Astrocyte (in vitro differentiated cells and primary cell): ENCODE measurements around the gene NDOR1. TPM values are rescaled to one million over a fixed set of nuclear protein-coding genes. Genes with fewer than 3 reads are reported as not detected.

Source experiments
- DNase-seq: peaks from one replicate; pipeline ENCODE4 v3.0.0-alpha.2; 2010; ENCODE audit warnings: low read depth
- FAIRE-seq: peaks from 2 replicates; lab custom pipeline; 2011; peaks lifted over from hg19 to GRCh38; lab: Jason Lieb, UNC
- H2AFZ ChIP-seq: 2 replicates; pipeline ENCODE4 v1.6.0; 2012; ENCODE audit warnings: low read depth, low read length, inconsistent platforms
- H3K27ac ChIP-seq: 2 replicates; pipeline ENCODE4 v1.5.1; 2011; ENCODE audit warnings: low read depth, low read length, inconsistent platforms
- H3K27me3 ChIP-seq: 2 replicates; pipeline ENCODE4 v1.6.0; 2011; ENCODE audit warnings: low read length, inconsistent platforms; ENCODE audit not compliant: insufficient read depth
- H3K36me3 ChIP-seq: 2 replicates; pipeline ENCODE4 v1.5.1; 2011; ENCODE audit warnings: low read length, inconsistent platforms; ENCODE audit not compliant: insufficient read depth
- H3K4me1 ChIP-seq: 2 replicates; pipeline ENCODE4 v1.5.1; 2011; ENCODE audit warnings: low read length, inconsistent platforms; ENCODE audit not compliant: insufficient read depth
- H3K4me2 ChIP-seq: 2 replicates; pipeline ENCODE4 v1.6.0; 2012; ENCODE audit warnings: low read length, inconsistent platforms
- H3K4me3 ChIP-seq: 2 replicates; pipeline ENCODE4 v1.5.1; 2011; ENCODE audit warnings: low read depth, mild to moderate bottlenecking, low read length, inconsistent platforms; ENCODE audit not compliant: insufficient read depth
- H3K79me2 ChIP-seq: 2 replicates; pipeline ENCODE4 v1.6.0; 2012; ENCODE audit warnings: mild to moderate bottlenecking, low read length, inconsistent platforms; ENCODE audit not compliant: insufficient read depth
- H3K9ac ChIP-seq: 2 replicates; pipeline ENCODE4 v1.6.0; 2012; ENCODE audit warnings: mild to moderate bottlenecking, low read length, inconsistent platforms
- H3K9me3 ChIP-seq: 2 replicates; pipeline ENCODE4 v1.5.1; 2012; ENCODE audit warnings: low read depth, mild to moderate bottlenecking, low read length, inconsistent platforms; ENCODE audit not compliant: insufficient read depth
- H4K20me1 ChIP-seq: 2 replicates; pipeline ENCODE4 v1.6.0; 2012; ENCODE audit warnings: low read length, inconsistent platforms; ENCODE audit not compliant: insufficient read depth
- H3K27ac Mint-ChIP-seq: one replicate; pipeline ENCODE4 v1.8.0; 2021; ENCODE audit warnings: mild to moderate bottlenecking, mixed read lengths; ENCODE audit not compliant: unreplicated experiment
- H3K27me3 Mint-ChIP-seq: one replicate; pipeline ENCODE4 v1.8.0; 2021; ENCODE audit warnings: low read depth, mixed read lengths; ENCODE audit not compliant: unreplicated experiment
- H3K36me3 Mint-ChIP-seq: one replicate; pipeline ENCODE4 v1.8.0; 2021; ENCODE audit warnings: low read depth, mixed read lengths; ENCODE audit not compliant: unreplicated experiment
- H3K4me1 Mint-ChIP-seq: one replicate; pipeline ENCODE4 v1.8.0; 2021; ENCODE audit warnings: low read depth, mixed read lengths; ENCODE audit not compliant: unreplicated experiment
- H3K4me3 Mint-ChIP-seq: one replicate; pipeline ENCODE4 v1.8.0; 2021; ENCODE audit warnings: mild to moderate bottlenecking, moderate library complexity, mixed read lengths; ENCODE audit not compliant: unreplicated experiment
- H3K9me3 Mint-ChIP-seq: one replicate; pipeline ENCODE4 v1.8.0; 2021; ENCODE audit warnings: mild to moderate bottlenecking, mixed read lengths; ENCODE audit not compliant: unreplicated experiment
- EZH2 ChIP-seq: IDR thresholded peaks from 2 replicates; pipeline ENCODE4 v1.6.1; 2012; ENCODE audit warnings: mild to moderate bottlenecking, low read length, inconsistent platforms; ENCODE audit not compliant: insufficient read depth
- total RNA-seq: library from RNA; stranded (reverse); gene quantifications from 2 replicates; pipeline ENCODE4 v1.2.1, GENCODE V29; 2021
- TF ChIP-seq, protein P1 (sequence below): IDR thresholded peaks from 2 replicates; pipeline ENCODE4 v1.5.1; 2011; ENCODE audit warnings: low read depth, mild to moderate bottlenecking, inconsistent platforms, low read length, moderate library complexity; ENCODE audit not compliant: insufficient read depth

The NDOR1 gene
- total RNA-seq, 1 donor from 2014 or later = 14.5 TPM

DNA sequence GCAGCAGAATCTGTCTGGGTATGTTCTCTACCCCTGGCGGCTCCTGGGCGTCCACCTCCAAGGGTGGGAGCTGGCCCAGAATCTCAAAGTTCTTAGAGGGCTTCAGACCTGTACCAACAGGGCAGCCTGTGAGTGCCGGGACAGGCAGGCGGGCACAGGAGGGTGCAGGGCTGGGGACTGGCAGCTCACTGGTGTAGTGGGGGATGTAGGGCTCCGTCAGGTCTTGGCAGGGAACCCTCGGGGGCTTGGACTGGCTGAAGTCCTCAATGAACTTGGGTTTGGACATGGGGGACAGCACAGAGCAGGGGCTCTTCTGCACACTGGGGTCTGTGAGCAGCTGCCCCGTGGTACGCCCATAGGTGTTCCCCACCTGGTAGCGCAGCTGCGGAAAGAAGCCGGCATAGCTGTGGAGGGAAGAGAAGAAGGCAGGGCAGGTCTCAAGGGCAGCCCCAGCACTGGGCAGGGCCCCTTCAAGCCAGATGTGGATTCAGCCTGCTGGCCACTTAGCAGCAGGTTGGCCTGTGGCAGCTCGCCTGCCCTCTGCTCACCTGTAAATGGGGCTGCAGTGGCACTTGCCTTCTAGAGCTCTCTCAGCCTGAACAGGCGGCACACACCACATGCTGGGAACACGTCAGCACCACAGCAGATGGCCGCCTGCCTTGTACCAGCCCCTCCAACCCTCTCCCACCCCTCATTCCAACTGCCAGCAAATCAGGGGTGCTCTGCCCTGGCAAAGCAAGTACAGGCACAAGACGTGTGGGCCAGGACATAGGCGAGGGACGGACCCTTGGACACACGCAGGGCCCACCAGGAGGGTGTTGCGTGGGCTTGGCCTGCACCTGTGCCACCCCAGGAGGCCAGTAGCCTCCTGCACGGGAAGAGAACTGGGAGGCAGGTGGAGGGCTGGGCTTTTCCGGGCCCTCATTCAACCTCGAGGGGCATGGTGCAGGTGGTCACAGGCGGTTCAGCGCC, 40.2 kb downstream of the NDOR1 start:
- FAIRE-seq (no peak), DNase-seq (no peak)
- Mint-ChIP-seq H3K4me1 (peaks cover 18% of the 10 kb centered on the region), H3K9me3 (no peaks in the 10 kb centered on the region), H3K4me3 (peak overlapping the region; percentile 40), H3K36me3 (peaks cover 8% of the 10 kb centered on the region), H3K27ac (no peak overlapping the region), H3K27me3 (peaks cover 4% of the 10 kb centered on the region)
- Histone ChIP-seq H3K27me3 (no peaks in the 10 kb centered on the region), H3K36me3 (peaks cover 9% of the 10 kb centered on the region), H3K9me3 (no peaks in the 10 kb centered on the region), H3K9ac (no peak overlapping the region), H4K20me1 (peaks cover 37% of the 10 kb centered on the region), H3K4me2 (no peak overlapping the region), H3K27ac (no peak overlapping the region), H3K79me2 (peaks cover 32% of the 10 kb centered on the region), H3K4me3 (no peak overlapping the region), H3K4me1 (peaks cover 18% of the 10 kb centered on the region), H2AFZ (no peak overlapping the region)
- TF ChIP-seq, protein P1, sequence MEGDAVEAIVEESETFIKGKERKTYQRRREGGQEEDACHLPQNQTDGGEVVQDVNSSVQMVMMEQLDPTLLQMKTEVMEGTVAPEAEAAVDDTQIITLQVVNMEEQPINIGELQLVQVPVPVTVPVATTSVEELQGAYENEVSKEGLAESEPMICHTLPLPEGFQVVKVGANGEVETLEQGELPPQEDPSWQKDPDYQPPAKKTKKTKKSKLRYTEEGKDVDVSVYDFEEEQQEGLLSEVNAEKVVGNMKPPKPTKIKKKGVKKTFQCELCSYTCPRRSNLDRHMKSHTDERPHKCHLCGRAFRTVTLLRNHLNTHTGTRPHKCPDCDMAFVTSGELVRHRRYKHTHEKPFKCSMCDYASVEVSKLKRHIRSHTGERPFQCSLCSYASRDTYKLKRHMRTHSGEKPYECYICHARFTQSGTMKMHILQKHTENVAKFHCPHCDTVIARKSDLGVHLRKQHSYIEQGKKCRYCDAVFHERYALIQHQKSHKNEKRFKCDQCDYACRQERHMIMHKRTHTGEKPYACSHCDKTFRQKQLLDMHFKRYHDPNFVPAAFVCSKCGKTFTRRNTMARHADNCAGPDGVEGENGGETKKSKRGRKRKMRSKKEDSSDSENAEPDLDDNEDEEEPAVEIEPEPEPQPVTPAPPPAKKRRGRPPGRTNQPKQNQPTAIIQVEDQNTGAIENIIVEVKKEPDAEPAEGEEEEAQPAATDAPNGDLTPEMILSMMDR = no peak

DNA sequence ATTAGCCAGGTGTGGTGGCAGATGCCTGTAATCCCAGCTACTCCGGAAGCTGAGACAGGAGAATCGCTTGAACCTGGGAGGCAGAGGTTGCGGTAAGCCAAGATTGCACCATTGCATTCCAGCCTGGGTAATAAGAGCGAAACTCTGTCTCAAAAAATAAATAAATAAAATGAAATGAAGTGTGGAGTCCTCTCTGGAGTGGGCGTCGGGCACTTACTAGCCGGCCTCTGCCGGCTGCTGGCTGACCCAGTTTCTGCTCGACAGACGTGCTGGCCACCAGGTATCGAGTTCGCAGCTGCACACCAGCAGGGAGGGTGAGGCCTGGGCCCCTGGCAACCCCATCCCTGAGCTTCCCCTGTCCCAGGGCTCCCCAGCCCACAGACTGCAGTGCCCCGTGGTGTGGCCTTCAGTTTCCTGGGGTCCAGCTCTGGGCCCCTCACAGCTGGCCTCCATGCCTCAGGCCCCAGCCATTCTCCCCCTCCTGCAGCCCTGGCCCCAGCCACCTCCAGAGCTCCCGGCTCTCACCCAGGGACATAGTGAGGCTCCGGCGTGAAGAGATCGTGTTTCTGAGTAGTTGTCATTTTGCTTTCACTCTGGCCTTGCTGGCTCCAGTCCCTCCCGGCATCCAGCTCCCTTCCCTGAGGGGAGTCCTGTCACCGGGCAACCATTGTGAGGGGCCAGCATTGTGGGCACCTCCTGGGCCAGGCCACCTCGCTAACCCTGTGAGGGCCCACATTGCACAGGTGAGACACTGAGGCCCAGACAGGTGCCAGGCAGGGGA, 41.8 kb downstream of the NDOR1 start:
- H3K4me1 ChIP-seq = peaks cover 14% of the 10 kb centered on the region
- Mint-ChIP-seq H3K27ac (no peak overlapping the region), H3K27me3 (peaks cover 4% of the 10 kb centered on the region), H3K4me3 (peak overlapping the region; percentile 41), H3K9me3 (no peaks in the 10 kb centered on the region), H3K36me3 (peaks cover 5% of the 10 kb centered on the region), H3K4me1 (peaks cover 17% of the 10 kb centered on the region)
- H3K79me2 ChIP-seq = peaks cover 23% of the 10 kb centered on the region
- no peak overlapping the region for H3K27ac ChIP-seq
- peaks cover 7% of the 10 kb centered on the region for H3K36me3 ChIP-seq
- FAIRE-seq (no peak), DNase-seq (no peak)
- peaks cover 29% of the 10 kb centered on the region for H4K20me1 ChIP-seq
- no peak overlapping the region for H3K9ac ChIP-seq
- no peak overlapping the region for H3K4me2 ChIP-seq
- H3K4me3 ChIP-seq = no peak overlapping the region
- H2AFZ ChIP-seq = no peak overlapping the region
- H3K27me3 ChIP-seq = no peaks in the 10 kb centered on the region
- TF ChIP-seq, protein P1 = no peak
- no peak for TF ChIP-seq EZH2
- no peaks in the 10 kb centered on the region for H3K9me3 ChIP-seq

DNA sequence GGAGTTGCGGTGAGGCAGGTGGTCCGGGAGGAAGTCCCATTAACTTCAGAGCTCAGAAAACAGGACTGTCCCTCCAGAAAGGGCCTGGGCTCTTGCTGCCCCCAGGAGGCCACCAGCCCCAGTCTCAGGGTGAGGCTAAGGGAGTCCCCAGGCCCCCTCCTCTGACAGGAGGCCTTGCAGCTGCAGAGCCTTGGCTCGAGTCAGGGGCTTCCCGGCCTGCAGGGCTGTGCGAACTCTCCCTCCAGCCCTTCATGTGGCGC, 42.3 kb downstream of the NDOR1 start:
- Histone ChIP-seq H3K27ac (no peak overlapping the region), H3K36me3 (peaks cover 3% of the 10 kb centered on the region), H3K4me3 (no peak overlapping the region), H3K4me1 (peaks cover 9% of the 10 kb centered on the region), H3K27me3 (no peaks in the 10 kb centered on the region), H4K20me1 (peaks cover 24% of the 10 kb centered on the region), H2AFZ (no peak overlapping the region), H3K4me2 (no peak overlapping the region), H3K79me2 (peaks cover 18% of the 10 kb centered on the region), H3K9me3 (no peaks in the 10 kb centered on the region), H3K9ac (no peak overlapping the region)
- no peak for FAIRE-seq
- TF ChIP-seq EZH2 = no peak
- TF ChIP-seq, protein P1 = no peak
- H3K27ac Mint-ChIP-seq = no peak overlapping the region
- peaks cover 4% of the 10 kb centered on the region for H3K27me3 Mint-ChIP-seq
- H3K4me1 Mint-ChIP-seq = peaks cover 12% of the 10 kb centered on the region
- H3K36me3 Mint-ChIP-seq = no peaks in the 10 kb centered on the region
- H3K9me3 Mint-ChIP-seq = no peaks in the 10 kb centered on the region
- H3K4me3 Mint-ChIP-seq = no peak overlapping the region
- DNase-seq = no peak
